ENCODE data around the gene IMMP2L. TPM values are rescaled to one million over a fixed set of nuclear protein-coding genes. Genes with fewer than 3 reads are reported as not detected.
A peak's percentile ranks its signal among the peaks of the same experiment; 100 is the strongest.

The IMMP2L gene
- total and polyA plus RNA-seq, 8 donors: 2.5 to 40.8 (median 20.0) TPM; not detected in 1

DNA sequence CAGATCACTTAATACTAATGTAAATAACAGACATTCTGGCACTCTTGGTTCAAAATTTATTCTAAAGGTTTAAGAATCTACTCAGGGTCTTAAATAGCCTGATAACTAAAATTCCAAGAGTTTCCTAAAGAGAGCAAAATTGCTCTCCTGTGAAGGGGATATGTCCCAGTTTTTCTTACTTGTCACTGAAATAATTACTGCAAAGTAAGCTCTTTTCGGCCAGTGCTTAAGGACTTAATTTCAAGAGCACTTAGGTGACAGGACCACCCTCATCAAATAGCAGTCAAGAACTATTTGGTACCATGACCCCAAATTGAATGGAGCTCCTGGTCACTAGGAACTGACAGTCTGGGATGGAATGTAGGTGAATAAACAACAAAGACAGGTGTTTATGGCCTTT lies 1.8 kb upstream of the IMMP2L start:
- intact Hi-C loops (cut with DNase I; ENCODE audit: low total_unique reads): no loop called here
- peaks cover 10 to 32% (median 19%) of the 10 kb centered on the region in 4 donors for H3K4me1 ChIP-seq
- no peaks in the 10 kb centered on the region for H3K9me3 ChIP-seq
- no peaks in the 10 kb centered on the region for H3K36me3 ChIP-seq
- H3K27ac ChIP-seq: no peak overlapping the region
- TF ChIP-seq EP300 (IDR thresholded peaks at IDR 0.05): no peak
- TF ChIP-seq POLR2AphosphoS5 (IDR thresholded peaks at IDR 0.05): no peak
- no peak for TF ChIP-seq POLR2A (IDR thresholded peaks at IDR 0.05)
- TF ChIP-seq, protein P1, sequence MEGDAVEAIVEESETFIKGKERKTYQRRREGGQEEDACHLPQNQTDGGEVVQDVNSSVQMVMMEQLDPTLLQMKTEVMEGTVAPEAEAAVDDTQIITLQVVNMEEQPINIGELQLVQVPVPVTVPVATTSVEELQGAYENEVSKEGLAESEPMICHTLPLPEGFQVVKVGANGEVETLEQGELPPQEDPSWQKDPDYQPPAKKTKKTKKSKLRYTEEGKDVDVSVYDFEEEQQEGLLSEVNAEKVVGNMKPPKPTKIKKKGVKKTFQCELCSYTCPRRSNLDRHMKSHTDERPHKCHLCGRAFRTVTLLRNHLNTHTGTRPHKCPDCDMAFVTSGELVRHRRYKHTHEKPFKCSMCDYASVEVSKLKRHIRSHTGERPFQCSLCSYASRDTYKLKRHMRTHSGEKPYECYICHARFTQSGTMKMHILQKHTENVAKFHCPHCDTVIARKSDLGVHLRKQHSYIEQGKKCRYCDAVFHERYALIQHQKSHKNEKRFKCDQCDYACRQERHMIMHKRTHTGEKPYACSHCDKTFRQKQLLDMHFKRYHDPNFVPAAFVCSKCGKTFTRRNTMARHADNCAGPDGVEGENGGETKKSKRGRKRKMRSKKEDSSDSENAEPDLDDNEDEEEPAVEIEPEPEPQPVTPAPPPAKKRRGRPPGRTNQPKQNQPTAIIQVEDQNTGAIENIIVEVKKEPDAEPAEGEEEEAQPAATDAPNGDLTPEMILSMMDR (IDR thresholded peaks at IDR 0.05): no peak
- DNase-seq: no peak
- H3K4me3 ChIP-seq: no peak overlapping the region
- WGBS, 5 donors: 0 to 10% (median 0%) methylated on average over 1 of the region's 1 CpG
- peaks cover 0 to 4% (median 0%) of the 10 kb centered on the region in 3 donors for H3K27me3 ChIP-seq

- Histone ChIP-seq H3K4me1 (peaks cover 10 to 32% (median 21%) of the 10 kb centered on the region in 4 donors), H3K27me3 (no peaks in the 10 kb centered on the region), H3K36me3 (peaks cover 0 to 13% (median 5%) of the 10 kb centered on the region in 4 donors), H3K4me3 (peak overlapping the region; percentile 69 to 91 (median 76)), H3K27ac (peak overlapping the region; percentile 87 to 95 (median 90)), H3K9me3 (no peaks in the 10 kb centered on the region)
- WGBS, 5 donors: 3 to 19% (median 15%) methylated on average over 7 of the region's 7 CpGs
- no peak for DNase-seq
- TF ChIP-seq, protein P1 (IDR thresholded peaks at IDR 0.05): no peak
- TF ChIP-seq EP300 (IDR thresholded peaks at IDR 0.05) (no peak), POLR2A (IDR thresholded peaks at IDR 0.05) (no peak), POLR2AphosphoS5 (IDR thresholded peaks at IDR 0.05) (no peak)
- intact Hi-C loops (cut with DNase I; ENCODE audit: low total_unique reads): no loop called here
These were observed 713 bp downstream of the IMMP2L start for GRCh38 chr7:111561654-111561903.

- Histone ChIP-seq H3K4me3 (peak overlapping the region; percentile 69 to 91 (median 76)), H3K36me3 (peaks cover 0 to 19% (median 11%) of the 10 kb centered on the region in 4 donors), H3K27me3 (no peaks in the 10 kb centered on the region), H3K4me1 (peaks cover 10 to 32% (median 21%) of the 10 kb centered on the region in 4 donors), H3K9me3 (no peaks in the 10 kb centered on the region), H3K27ac (peak overlapping the region; percentile 87 to 95 (median 90))
- 17 to 29% (median 20%) methylated on average over 4 of the region's 4 CpGs for WGBS, 5 donors
- TF ChIP-seq EP300 (IDR thresholded peaks at IDR 0.05): no peak
- TF ChIP-seq POLR2A (IDR thresholded peaks at IDR 0.05): no peak
- TF ChIP-seq POLR2AphosphoS5 (IDR thresholded peaks at IDR 0.05): no peak
- TF ChIP-seq, protein P1 (IDR thresholded peaks at IDR 0.05): no peak
- peak in 1 of 2 donors; percentile 50 for DNase-seq
- intact Hi-C loops (cut with DNase I; ENCODE audit: low total_unique reads): no loop called here
These were observed 1.3 kb downstream of the IMMP2L start for GRCh38 chr7:111560773-111561653.

GRCh38 chr7:111558991-111559390 lies 3.3 kb downstream of the IMMP2L start:
- no peak overlapping the region for H3K27ac ChIP-seq
- H3K4me3 ChIP-seq: no peak overlapping the region
- TF ChIP-seq, protein P1 (IDR thresholded peaks at IDR 0.05): no peak
- TF ChIP-seq EP300 (IDR thresholded peaks at IDR 0.05) (no peak), POLR2AphosphoS5 (IDR thresholded peaks at IDR 0.05) (no peak), POLR2A (IDR thresholded peaks at IDR 0.05) (no peak)
- H3K27me3 ChIP-seq: no peaks in the 10 kb centered on the region
- intact Hi-C loops (cut with DNase I; ENCODE audit: low total_unique reads): no loop called here
- WGBS, 5 donors: 74 to 83% (median 79%) methylated on average over 1 of the region's 1 CpG
- H3K9me3 ChIP-seq: no peaks in the 10 kb centered on the region
- peaks cover 0 to 39% (median 26%) of the 10 kb centered on the region in 4 donors for H3K36me3 ChIP-seq
- peaks cover 10 to 32% (median 21%) of the 10 kb centered on the region in 4 donors for H3K4me1 ChIP-seq
- DNase-seq: no peak
